IMR-90 (cell line): ENCODE data around the gene DCC. TPM values are rescaled to one million over a fixed set of nuclear protein-coding genes. Genes with fewer than 3 reads are reported as not detected.
A peak's percentile ranks its signal among the peaks of the same experiment; 100 is the strongest.

Experiments
- ATAC-seq: fragments of 200-7000 bp; cut with Tn5 transposase; 2 replicates; pipeline ENCODE4 v1.9.1; 2020; ENCODE audit warnings: low read depth, mild to moderate bottlenecking, moderate library complexity
- BruUV-seq: library from RNA; stranded (reverse); fragments of 400-500 nt; replicated peaks from 2 replicates; lab custom pipeline; 2021; lab: Mats Ljungman, UMichigan
- CTCF ChIA-PET: fragments of 300-600 bp; formaldehyde crosslinking; extraction: SDS; loops from one replicate; lab custom pipeline; 2021; ENCODE audit warnings: antibody characterized with exemption; lab: Yijun Ruan, JAX
- POLR2A ChIA-PET: fragments of 300-600 bp; sonication (Branson Sonifier 250); formaldehyde crosslinking; loops from one replicate; lab custom pipeline; 2022; ENCODE audit warnings: antibody characterized with exemption; ENCODE audit not compliant: unreplicated experiment; lab: Charles Lee
- DNase-seq: peaks from one replicate; pipeline ENCODE4 v3.0.0; 2013
- H2AFZ ChIP-seq: replicated peaks from 2 replicates; pipeline ENCODE3; 2013; ENCODE audit warnings: low read length, mild to moderate bottlenecking; ENCODE audit not compliant: poor library complexity
- H2AK5ac ChIP-seq: 2 replicates; pipeline ENCODE4 v1.6.1; 2013; ENCODE audit warnings: low read depth, low read length, inconsistent platforms
- H2AK9ac ChIP-seq: replicated peaks from 2 replicates; pipeline ENCODE3; 2013; ENCODE audit warnings: mild to moderate bottlenecking, low read depth, low read length, moderate library complexity; ENCODE audit not compliant: poor library complexity
- H2BK120ac ChIP-seq: 2 replicates; pipeline ENCODE4 v1.6.1; 2013; ENCODE audit warnings: low read depth, low read length, inconsistent platforms
- H2BK15ac ChIP-seq: 3 replicates; pipeline ENCODE4 v1.6.1; 2013; ENCODE audit warnings: low read depth, low read length, inconsistent platforms
- H2BK20ac ChIP-seq: 2 replicates; pipeline ENCODE4 v1.6.1; 2013; ENCODE audit warnings: low read depth, mild to moderate bottlenecking, inconsistent platforms, low read length, moderate library complexity
- H2BK5ac ChIP-seq: 2 replicates; pipeline ENCODE4 v1.6.1; 2013; ENCODE audit warnings: mild to moderate bottlenecking, low read depth, low read length, inconsistent platforms; ENCODE audit not compliant: poor library complexity, severe bottlenecking
- H3K14ac ChIP-seq: replicated peaks from 2 replicates; pipeline ENCODE4 v1.6.1; 2013; ENCODE audit warnings: low read depth, low read length, inconsistent platforms
- H3K18ac ChIP-seq: 2 replicates; pipeline ENCODE4 v1.6.1; 2013; ENCODE audit warnings: low read depth, low read length, control low read depth
- H3K23ac ChIP-seq: 2 replicates; pipeline ENCODE4 v1.6.1; 2013; ENCODE audit warnings: low read depth, low read length, inconsistent platforms
- H3K27ac ChIP-seq: 2 replicates; pipeline ENCODE4 v1.5.1; 2013; ENCODE audit warnings: mild to moderate bottlenecking, control low read depth, low read length; ENCODE audit not compliant: insufficient read depth
- H3K27me3 ChIP-seq: 2 replicates; pipeline ENCODE4 v1.6.1; 2013; ENCODE audit warnings: low read length; ENCODE audit not compliant: control insufficient read depth, insufficient read depth
- H3K36me3 ChIP-seq: 2 replicates; pipeline ENCODE4 v1.6.1; 2013; ENCODE audit warnings: low read length, mixed read lengths; ENCODE audit not compliant: control insufficient read depth, insufficient read depth
- H3K4ac ChIP-seq: 2 replicates; pipeline ENCODE4 v1.6.1; 2013; ENCODE audit warnings: low read depth, low read length, inconsistent platforms
- H3K4me1 ChIP-seq: 2 replicates; pipeline ENCODE4 v1.6.1; 2013; ENCODE audit warnings: low read length, mixed read lengths; ENCODE audit not compliant: control insufficient read depth, insufficient read depth
- H3K4me2 ChIP-seq: 2 replicates; pipeline ENCODE4 v1.6.1; 2013; ENCODE audit warnings: low read depth, mild to moderate bottlenecking, control low read depth, low read length, moderate library complexity
- H3K4me3 ChIP-seq: 2 replicates; pipeline ENCODE4 v1.5.1; 2013; ENCODE audit warnings: low read depth, mild to moderate bottlenecking, control low read depth, low read length, moderate library complexity; ENCODE audit not compliant: insufficient read depth
- H3K56ac ChIP-seq: 2 replicates; pipeline ENCODE4 v1.6.1; 2013; ENCODE audit warnings: low read length, inconsistent platforms; ENCODE audit not compliant: insufficient read depth; ENCODE audit errors: extremely low read depth
- H3K79me1 ChIP-seq, 2 experiments: 2 replicates each; pipeline ENCODE4 v1.6.1; 2013; ENCODE audit warnings: low read length in 2 of 2, inconsistent platforms in 1 of 2, low read depth in 1 of 2
- H3K9ac ChIP-seq: 2 replicates; pipeline ENCODE4 v1.6.1; 2013; ENCODE audit warnings: low read depth, low read length, control low read depth
- H3K9me1 ChIP-seq: 2 replicates; pipeline ENCODE4 v1.6.1; 2013; ENCODE audit warnings: low read length, inconsistent platforms; ENCODE audit not compliant: insufficient read depth
- H3K9me3 ChIP-seq: 2 replicates; pipeline ENCODE4 v1.6.1; 2013; ENCODE audit warnings: low read length; ENCODE audit not compliant: control insufficient read depth, insufficient read depth
- H4K20me1 ChIP-seq: 2 replicates; pipeline ENCODE4 v1.6.1; 2013; ENCODE audit warnings: low read length, inconsistent platforms; ENCODE audit not compliant: insufficient read depth
- H4K5ac ChIP-seq: 2 replicates; pipeline ENCODE4 v1.6.1; 2013; ENCODE audit warnings: mild to moderate bottlenecking, low read depth, low read length, control low read depth
- H4K8ac ChIP-seq, 2 experiments: 2 replicates each; pipeline ENCODE4 v1.6.1; 2013; ENCODE audit warnings: low read depth in 2 of 2, low read length in 2 of 2, control low read depth in 1 of 2, inconsistent platforms in 1 of 2
- H4K91ac ChIP-seq: 2 replicates; pipeline ENCODE4 v1.6.1; 2013; ENCODE audit warnings: low read depth, low read length, inconsistent platforms; ENCODE audit not compliant: insufficient read depth
- MAFK ChIP-seq: IDR thresholded peaks from 2 replicates; pipeline ENCODE4 v1.6.1; 2012; ENCODE audit warnings: low read depth, low read length, improper control_type of control experiment
- NFE2L2 ChIP-seq: fragments of 150-350 bp; IDR thresholded peaks from 2 replicates; pipeline ENCODE4 v1.6.1; 2016; ENCODE audit warnings: low read depth, mild to moderate bottlenecking, low read length
- SMC3 ChIP-seq: fragments of 150-350 bp; IDR thresholded peaks from 2 replicates; pipeline ENCODE4 v1.6.1; 2016; ENCODE audit warnings: low read depth, mild to moderate bottlenecking, antibody characterized with exemption, low read length, moderate library complexity
- WGBS, 2 experiments: methylation state at CpG; one replicate each; pipeline versions ENCODE4 v1.1.5 to v1.1.7; 2013; ENCODE audit warnings: missing lambda C conversion rate in 2 of 2; ENCODE audit not compliant: insufficient read length in 1 of 2; ENCODE audit errors: extremely low coverage in 2 of 2; 5-methylcytosine and 5-hydroxymethylcytosine counted together
- dilution Hi-C: fragments of 300-500 bp; cut with HindIII; formaldehyde crosslinking; loops from one replicate; pipeline ENCODE4 v1.14.3; 2018; ENCODE audit warnings: low sequenced_read_pairs; ENCODE audit not compliant: unreplicated experiment
- in situ Hi-C: fragments of 300-500 bp; cut with MboI; formaldehyde crosslinking; loops from 3 replicates; pipeline ENCODE4 v1.14.3; 2019; ENCODE audit warnings: low sequenced_read_pairs, inconsistent platforms, mixed read lengths
- intact Hi-C: fragments of 100-400 bp; cut with micrococcal nuclease; formaldehyde crosslinking; loops from 2 replicates; pipeline ENCODE4 v1.10.0; 2022
- polyA plus RNA-seq, 3 experiments: library from polyadenylated mRNA; depleted of rRNA; stranded (reverse); fragments of >200 nt; gene quantifications; 2 replicates each; pipeline ENCODE4 v1.2.3, GENCODE V29; 2012; ENCODE audit warnings: low replicate concordance in 1 of 3
- total RNA-seq: library from RNA; depleted of rRNA; stranded (reverse); fragments of >200 nt; gene quantifications from 2 replicates; pipeline ENCODE4 v1.2.3, GENCODE V29; 2012

The DCC gene
- total and polyA plus RNA-seq, 2 of the 4 experiments (the other 2 are of a cell fraction), result 0.31 to 0.54 TPM

DNA sequence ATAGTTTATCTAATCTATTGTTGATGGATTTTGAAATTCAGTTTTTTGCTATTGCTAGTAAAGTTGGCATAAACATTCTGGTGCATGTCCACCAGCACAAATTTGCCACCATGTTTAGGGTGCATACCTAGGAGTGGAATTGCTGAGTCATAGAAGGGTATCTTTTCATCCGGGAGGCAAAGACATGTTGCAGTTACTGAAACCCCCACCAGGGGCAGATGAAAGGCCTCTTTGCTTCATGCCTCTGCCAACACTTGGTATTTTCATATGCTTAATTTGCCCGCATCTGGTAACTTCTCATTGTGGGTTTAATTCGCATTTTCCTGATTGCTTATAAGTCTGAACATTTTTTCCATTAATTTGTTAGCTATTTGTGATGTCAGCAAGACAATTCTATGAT is 8.2 kb downstream of the DCC start:
- H3K9me1 ChIP-seq, result no peaks in the 10 kb centered on the region
- no peak overlapping the region for H2BK5ac ChIP-seq
- H2BK20ac ChIP-seq, result no peak overlapping the region
- no TSS peak for BruUV-seq
- H4K91ac ChIP-seq, result no peak overlapping the region
- dilution Hi-C loops (no loop called here), intact Hi-C loops (no loop called here), in situ Hi-C loops (no loop called here)
- H3K79me1 ChIP-seq, result no peaks in the 10 kb centered on the region
- H2BK15ac ChIP-seq, result no peak overlapping the region
- CTCF ChIA-PET, result no interaction called here
- H3K4me2 ChIP-seq, result no peak overlapping the region
- no peak overlapping the region for H4K5ac ChIP-seq
- H3K4me3 ChIP-seq, result no peak overlapping the region
- no peak overlapping the region for H2BK120ac ChIP-seq
- H4K20me1 ChIP-seq, result no peaks in the 10 kb centered on the region
- ATAC-seq (no peak), DNase-seq (no peak)
- H2AK5ac ChIP-seq, result no peak overlapping the region
- H3K14ac ChIP-seq, result no peak overlapping the region
- H2AFZ ChIP-seq, result no peak overlapping the region
- H2AK9ac ChIP-seq, result no peak overlapping the region
- no CpG with 5 or more reads among the region's 3 CpGs for WGBS, 2 experiments
- POLR2A ChIA-PET, result no interaction called here
- no peaks in the 10 kb centered on the region for H3K4me1 ChIP-seq
- no peaks in the 10 kb centered on the region for H3K9me3 ChIP-seq
- H3K27me3 ChIP-seq, result no peaks in the 10 kb centered on the region
- no peak overlapping the region for H3K18ac ChIP-seq
- no peak overlapping the region for H4K8ac ChIP-seq
- TF ChIP-seq MAFK (peak; percentile 46), SMC3 (no peak), NFE2L2 (peak; percentile 75)
- H3K36me3 ChIP-seq, result no peaks in the 10 kb centered on the region
- H3K23ac ChIP-seq, result no peak overlapping the region
- no peak overlapping the region for H3K56ac ChIP-seq
- no peak overlapping the region for H3K27ac ChIP-seq
- H3K9ac ChIP-seq, result no peak overlapping the region
- no peak overlapping the region for H3K4ac ChIP-seq
